GM23338 (cell line): Measurements from ENCODE around the gene LRRFIP1. TPM values are rescaled to one million over a fixed set of nuclear protein-coding genes. Genes with fewer than 3 reads are reported as not detected.

Experiments used
- ATAC-seq: fragments of 200-7000 bp; cut with Tn5 transposase; 3 replicates; pipeline ENCODE4 v1.9.1; 2020
- DNase-seq: peaks from one replicate; pipeline ENCODE4 v3.0.0-alpha.2; 2015; ENCODE audit warnings: low spot score
- H2AFZ ChIP-seq: fragments of 200-600 bp; sonication (generic); 2 replicates; pipeline ENCODE4 v1.8.0; 2016; ENCODE audit warnings: antibody characterized with exemption, mild to moderate bottlenecking, moderate library complexity
- H3F3A ChIP-seq: fragments of 200-600 bp; sonication (generic); replicated peaks from 2 replicates; pipeline ENCODE4 v1.8.0; 2017; ENCODE audit warnings: antibody characterized with exemption, mixed run types, low read depth
- H3K27ac ChIP-seq: fragments of 200-600 bp; sonication (generic); 2 replicates; pipeline ENCODE4 v1.6.1; 2016; ENCODE audit warnings: low read depth
- H3K27me3 ChIP-seq: fragments of 200-600 bp; sonication (generic); 2 replicates; pipeline ENCODE4 v1.8.0; 2016; ENCODE audit warnings: mild to moderate bottlenecking, mixed run types, moderate library complexity; ENCODE audit not compliant: insufficient read depth
- H3K36me3 ChIP-seq: fragments of 200-600 bp; sonication (generic); 2 replicates; pipeline ENCODE4 v1.8.0; 2016; ENCODE audit warnings: mild to moderate bottlenecking; ENCODE audit not compliant: insufficient read depth
- H3K4me1 ChIP-seq: fragments of 200-600 bp; sonication (generic); 2 replicates; pipeline ENCODE4 v1.8.0; 2016; ENCODE audit warnings: mild to moderate bottlenecking, moderate library complexity; ENCODE audit not compliant: insufficient read depth
- H3K4me2 ChIP-seq: fragments of 200-600 bp; sonication (generic); 2 replicates; pipeline ENCODE4 v1.7.1; 2017; ENCODE audit warnings: mixed run types
- H3K4me3 ChIP-seq: fragments of 200-600 bp; sonication (generic); 2 replicates; pipeline ENCODE4 v1.6.1; 2016; ENCODE audit warnings: mixed run types
- H3K79me2 ChIP-seq: fragments of 200-600 bp; sonication (generic); replicated peaks from 2 replicates; pipeline ENCODE4 v1.8.0; 2017; ENCODE audit warnings: mild to moderate bottlenecking; ENCODE audit not compliant: insufficient read depth
- H3K9me2 ChIP-seq: fragments of 200-600 bp; sonication (generic); 2 replicates; pipeline ENCODE4 v1.8.0; 2017; ENCODE audit not compliant: insufficient read depth
- H4K20me1 ChIP-seq: fragments of 200-600 bp; sonication (generic); replicated peaks from 2 replicates; pipeline ENCODE4 v1.8.0; 2017; ENCODE audit warnings: mild to moderate bottlenecking; ENCODE audit not compliant: insufficient read depth
- H3K27ac Mint-ChIP-seq: 2 replicates; pipeline ENCODE4 v1.8.0; 2020; ENCODE audit warnings: inconsistent platforms, mild to moderate bottlenecking, moderate library complexity, mixed read lengths
- H3K27me3 Mint-ChIP-seq: 3 replicates; pipeline ENCODE4 v1.8.0; 2022; ENCODE audit warnings: low read depth, mild to moderate bottlenecking, moderate library complexity, mixed read lengths, inconsistent platforms; ENCODE audit not compliant: insufficient read depth, poor library complexity
- H3K36me3 Mint-ChIP-seq: 3 replicates; pipeline ENCODE4 v1.8.0; 2021; ENCODE audit warnings: low read depth, mild to moderate bottlenecking, inconsistent platforms, moderate library complexity, mixed read lengths
- H3K4me1 Mint-ChIP-seq: 3 replicates; pipeline ENCODE4 v1.8.0; 2020; ENCODE audit warnings: mild to moderate bottlenecking, inconsistent platforms, mixed read lengths
- H3K4me3 Mint-ChIP-seq: 3 replicates; pipeline ENCODE4 v1.8.0; 2021; ENCODE audit warnings: moderate library complexity, mild to moderate bottlenecking, inconsistent platforms, mixed read lengths
- H3K9me3 Mint-ChIP-seq: 3 replicates; pipeline ENCODE4 v1.8.0; 2020; ENCODE audit warnings: moderate library complexity, mild to moderate bottlenecking, inconsistent platforms, mixed read lengths
- CREB1 ChIP-seq: fragments of 250-450 bp; sonication (Bioruptor Pico); IDR thresholded peaks from 2 replicates; pipeline ENCODE4 v1.5.0; 2020; ENCODE audit warnings: low read depth, mild to moderate bottlenecking, moderate library complexity
- CTCF ChIP-seq, 2 experiments: fragments of 200-600 bp in 1 of 2; sonication (generic) in 1 of 2; conservative IDR thresholded peaks; 2 replicates each; pipeline versions ENCODE4 v1.5.1 to v1.6.1; 2016 to 2017; ENCODE audit warnings: antibody characterized with exemption in 2 of 2, low read depth in 2 of 2, mild to moderate bottlenecking in 2 of 2, moderate library complexity in 1 of 2
- ETS1 ChIP-seq: IDR thresholded peaks from 2 replicates; pipeline ENCODE4 v1.6.1; 2016; ENCODE audit warnings: antibody characterized with exemption
- EZH2 ChIP-seq: fragments of 200-600 bp; sonication (generic); IDR thresholded peaks from one replicate; pipeline ENCODE4 v1.8.0; 2017; ENCODE audit warnings: antibody characterized with exemption, mild to moderate bottlenecking, low read depth; ENCODE audit not compliant: unreplicated experiment
- EZH2phosphoT487 ChIP-seq: fragments of 200-600 bp; sonication (generic); IDR thresholded peaks from one replicate; pipeline ENCODE4 v1.8.1; 2018; ENCODE audit warnings: antibody characterized with exemption; ENCODE audit not compliant: unreplicated experiment
- JUNB ChIP-seq: IDR thresholded peaks from one replicate; pipeline ENCODE4 v1.6.1; 2016; ENCODE audit warnings: antibody characterized with exemption; ENCODE audit not compliant: unreplicated experiment
- REST ChIP-seq: IDR thresholded peaks from one replicate; pipeline ENCODE4 v1.6.1; 2018; ENCODE audit warnings: antibody characterized with exemption; ENCODE audit not compliant: unreplicated experiment
- ZNF114 ChIP-seq: fragments of 250-450 bp; sonication (Bioruptor Pico); IDR thresholded peaks from 2 replicates; pipeline ENCODE4 v1.5.0; 2020; ENCODE audit warnings: mild to moderate bottlenecking, moderate library complexity
- ZNF331 ChIP-seq: fragments of 250-450 bp; sonication (Bioruptor Pico); IDR thresholded peaks from 2 replicates; pipeline ENCODE4 v1.5.0; 2020; ENCODE audit warnings: low read depth, mild to moderate bottlenecking, moderate library complexity
- ZNF462 ChIP-seq: fragments of 250-450 bp; sonication (Bioruptor Pico); IDR thresholded peaks from 2 replicates; pipeline ENCODE4 v1.5.0; 2020; ENCODE audit warnings: mild to moderate bottlenecking, moderate library complexity
- polyA plus RNA-seq: library from polyadenylated mRNA; unstranded; fragments of >200 nt; fragmentation: Nextera tagmentation; extraction: Ambion mirVana; gene quantifications from 2 replicates; pipeline ENCODE4 v1.2.1, GENCODE V29; 2016
- total RNA-seq: library from RNA; depleted of rRNA; stranded (reverse); fragments of >200 nt; shearing (Covaris generic); gene quantifications from 2 replicates; pipeline ENCODE4 v1.2.3, GENCODE V29; 2014

Gene LRRFIP1
- total and polyA plus RNA-seq, 2 experiments from 2014 or later, result 59.6 to 178 TPM

- H3K9me3 Mint-ChIP-seq, result no peaks in the 10 kb centered on the region
- Histone ChIP-seq H3K4me1 (peaks cover 36% of the 10 kb centered on the region; the same call in 1 of the 2 replicates), H3F3A (no peaks in the 10 kb centered on the region), H3K9me2 (no peaks in the 10 kb centered on the region), H3K4me3 (no peak overlapping the region), H4K20me1 (peaks cover 3% of the 10 kb centered on the region; the same call in 1 of the 2 replicates), H3K4me2 (no peak overlapping the region), H3K27ac (no peak overlapping the region), H2AFZ (no peak overlapping the region), H3K79me2 (no peaks in the 10 kb centered on the region; the same call in 1 of the 2 replicates), H3K36me3 (no peaks in the 10 kb centered on the region), H3K27me3 (no peaks in the 10 kb centered on the region)
- ATAC-seq (peak; percentile 47), DNase-seq (peak; percentile 90)
- no peak overlapping the region for H3K27ac Mint-ChIP-seq
- no peak overlapping the region for H3K4me3 Mint-ChIP-seq
- peaks cover 10% of the 10 kb centered on the region for H3K27me3 Mint-ChIP-seq
- H3K4me1 Mint-ChIP-seq, result peaks cover 61% of the 10 kb centered on the region
- H3K36me3 Mint-ChIP-seq, result no peaks in the 10 kb centered on the region; the same call in 2 of the 3 replicates
- TF ChIP-seq ZNF462 (CRISPR knock-in tag) (no peak), ETS1 (no peak), REST (no peak), EZH2phosphoT487 (no peak), EZH2 (no peak), ZNF114 (CRISPR knock-in tag) (no peak), JUNB (no peak), CTCF (conservative IDR thresholded peaks at IDR 0.05; ENCODE audit: low read depth in 2 of 2) (no peak), CREB1 (no peak), ZNF331 (no peak)
Observed at GRCh38 chr2:237665713-237666143, 38.3 kb downstream of the LRRFIP1 start.
